GM10847 (cell line): ENCODE results near the gene RGS1.

Experiments used
- POLR2A ChIP-seq: IDR thresholded peaks from 2 replicates; pipeline ENCODE4 v1.6.1; 2011; ENCODE audit not compliant: insufficient read length; ENCODE audit errors: extremely low read depth

RGS1 gene

GRCh38 chr1:192588546-192588945, 13.0 kb downstream of the RGS1 start:
- TF ChIP-seq POLR2A = no peak

- TF ChIP-seq POLR2A = no peak
Observed at GRCh38 chr1:192589813-192590212, 14.2 kb downstream of the RGS1 start.

GRCh38 chr1:192592517-192592916, 16.9 kb downstream of the RGS1 start:
- TF ChIP-seq POLR2A = no peak

GRCh38 chr1:192592981-192593708, 17.6 kb downstream of the RGS1 start:
- TF ChIP-seq POLR2A = no peak

GRCh38 chr1:192595299-192595698, 19.7 kb downstream of the RGS1 start:
- TF ChIP-seq POLR2A = no peak

GRCh38 chr1:192598589-192598988, 23.0 kb downstream of the RGS1 start:
- TF ChIP-seq POLR2A = no peak

- no peak for TF ChIP-seq POLR2A
Observed at GRCh38 chr1:192600275-192600674, 24.7 kb downstream of the RGS1 start.

GRCh38 chr1:192601143-192601542, 25.6 kb downstream of the RGS1 start:
- TF ChIP-seq POLR2A = no peak

GRCh38 chr1:192601567-192601966, 26.0 kb downstream of the RGS1 start:
- no peak for TF ChIP-seq POLR2A

GRCh38 chr1:192602757-192603156, 27.2 kb downstream of the RGS1 start:
- TF ChIP-seq POLR2A = no peak

- TF ChIP-seq POLR2A = no peak
Observed at GRCh38 chr1:192603218-192603787, 27.7 kb downstream of the RGS1 start.

GRCh38 chr1:192604979-192605620, 29.5 kb downstream of the RGS1 start:
- TF ChIP-seq POLR2A = no peak

GRCh38 chr1:192608671-192609070, 33.1 kb downstream of the RGS1 start:
- TF ChIP-seq POLR2A = no peak

GRCh38 chr1:192609110-192610079, 33.8 kb downstream of the RGS1 start:
- TF ChIP-seq POLR2A = no peak
